Right ventricle myocardium inferior (tissue), 1 donor: ENCODE data around the gene PRSS50. TPM values are rescaled to one million over a fixed set of nuclear protein-coding genes. Genes with fewer than 3 reads are reported as not detected.
A peak's percentile ranks its signal among the peaks of the same experiment; 100 is the strongest.
"Not testable (repeated sequence)": the region's sequence is repeated elsewhere in the genome, so short reads cannot be mapped to it uniquely, and the experiment has no call there.

Experiments
- ATAC-seq: fragments of 200-7000 bp; cut with Tn5 transposase; one replicate; pipeline ENCODE4 v1.9.1; 2020; ENCODE audit warnings: mild to moderate bottlenecking, moderate library complexity
- DNase-seq: peaks from one replicate; pipeline ENCODE4 v3.0.0; 2021; ENCODE audit errors: missing footprints
- intact Hi-C: fragments of 100-400 bp; cut with DNase I; formaldehyde crosslinking; loops from one replicate; pipeline ENCODE4 v1.11.0; 2022
- long read RNA-seq: library from polyadenylated mRNA; unstranded; transcript quantifications from one replicate; pipeline ENCODE4 v2.0.0, GENCODE V29; 2021
- total RNA-seq: library from RNA; stranded (reverse); fragmentation: NEBNext Ultra II Directional; extraction: Animal tissue kit (Norgen Biotek cat#: 25700); gene quantifications from one replicate; pipeline ENCODE4 v1.2.1, GENCODE V29; 2021
- donor health status: DM: no; HTN: yes; CAD: no; lungs with severe emphysema.

PRSS50 gene
- total RNA-seq = 0.11 TPM
- long read RNA-seq = 0 reads

GRCh38 chr3:46717447-46718231, at the start of gene PRSS50:
Gene PRSS50, minus strand, starts transcription at chr3:46717869. Its CDS starts 45 bp downstream, at chr3:46717824.
- intact Hi-C loops = no loop called here
- ATAC-seq (no peak), DNase-seq (no peak)

- ATAC-seq (no peak), DNase-seq (no peak)
- intact Hi-C loops = no loop called here
These were observed 46.5 kb upstream of the PRSS50 start for GRCh38 chr3:46764206-46764605.

DNA sequence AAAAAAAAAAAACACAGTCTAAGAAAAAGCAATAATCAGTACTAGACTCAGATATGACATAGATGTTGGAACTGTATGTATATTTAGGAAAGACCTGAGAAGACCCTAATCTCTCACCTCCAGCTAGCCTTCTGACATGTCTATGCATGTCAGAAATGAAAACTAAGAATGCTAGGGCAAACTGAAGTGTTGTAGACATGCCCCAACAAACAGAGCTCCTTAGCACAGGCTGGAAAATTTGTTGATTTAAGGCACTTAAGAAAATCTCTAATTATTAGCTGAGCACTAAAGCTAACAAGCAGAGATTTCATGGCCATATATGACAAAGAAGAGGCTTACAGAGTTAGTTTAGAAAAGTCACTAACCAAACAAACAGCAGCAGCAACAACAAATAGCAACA, 45.5 kb upstream of the PRSS50 start:
- intact Hi-C loops = no loop called here
- ATAC-seq = no peak

GRCh38 chr3:46759239-46760167, 41.8 kb upstream of the PRSS50 start:
- intact Hi-C loops = no loop called here
- ATAC-seq (no peak), DNase-seq (no peak)

More for the DNA sequence above, 45.5 kb upstream of the PRSS50 start:
- DNase-seq = no peak

- no peak for DNase-seq
- intact Hi-C loops = no loop called here
- no peak for ATAC-seq
These were observed 39.0 kb upstream of the PRSS50 start for GRCh38 chr3:46756642-46757041.

- intact Hi-C loops = no loop called here
- DNase-seq = no peak
- ATAC-seq = no peak
These were observed 38.0 kb upstream of the PRSS50 start for GRCh38 chr3:46755646-46756045.

DNA sequence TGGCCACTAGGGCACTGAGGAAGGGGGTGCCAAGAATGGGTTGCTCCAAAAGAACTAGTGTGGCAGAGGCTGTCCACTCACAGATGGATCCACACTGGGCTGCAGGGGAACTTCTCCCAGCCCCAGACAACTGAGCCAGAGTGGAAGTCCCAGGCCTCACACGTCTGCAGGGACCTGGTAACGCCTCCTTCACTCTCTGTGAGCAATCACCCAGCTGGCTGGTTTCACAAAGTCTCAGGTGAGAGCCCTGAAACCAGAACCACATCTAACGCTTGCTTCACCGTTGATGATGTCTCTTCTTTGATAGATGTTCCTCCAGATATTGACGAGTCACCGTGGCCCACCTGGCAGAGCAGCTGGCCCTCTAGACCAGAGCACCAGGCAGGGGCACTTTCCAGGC, 35.5 kb upstream of the PRSS50 start:
- ATAC-seq, intact Hi-C loops: not testable (repeated sequence)

DNA sequence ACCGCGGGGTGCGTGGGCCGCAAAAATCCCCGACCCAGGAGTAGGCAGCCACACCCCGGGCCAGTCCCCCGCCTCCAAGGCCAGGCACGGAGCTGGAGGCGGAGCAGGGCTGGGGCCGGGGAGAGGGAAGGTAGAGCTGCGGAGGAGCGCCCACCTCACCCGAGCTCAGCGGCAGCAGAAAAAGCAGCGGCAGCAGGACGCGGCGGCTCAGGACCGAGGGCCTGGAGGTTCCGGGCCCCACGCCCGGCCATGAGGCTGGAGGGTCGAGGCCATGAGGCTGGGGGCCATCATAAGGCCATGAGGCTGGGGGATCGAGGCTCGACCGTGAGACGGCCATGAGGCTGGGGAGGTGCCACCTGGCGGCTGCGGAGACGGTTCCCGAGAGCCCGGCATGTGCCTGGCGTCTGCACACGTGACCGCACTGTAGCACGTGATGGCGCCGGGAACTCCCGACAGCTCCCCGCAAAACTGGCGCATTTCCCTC, 32.9 kb upstream of the PRSS50 start:
- ATAC-seq = no peak
- DNase-seq = no peak
- intact Hi-C loops = no loop called here

More for the DNA sequence above, 35.5 kb upstream of the PRSS50 start:
- DNase-seq = not testable (repeated sequence)

DNA sequence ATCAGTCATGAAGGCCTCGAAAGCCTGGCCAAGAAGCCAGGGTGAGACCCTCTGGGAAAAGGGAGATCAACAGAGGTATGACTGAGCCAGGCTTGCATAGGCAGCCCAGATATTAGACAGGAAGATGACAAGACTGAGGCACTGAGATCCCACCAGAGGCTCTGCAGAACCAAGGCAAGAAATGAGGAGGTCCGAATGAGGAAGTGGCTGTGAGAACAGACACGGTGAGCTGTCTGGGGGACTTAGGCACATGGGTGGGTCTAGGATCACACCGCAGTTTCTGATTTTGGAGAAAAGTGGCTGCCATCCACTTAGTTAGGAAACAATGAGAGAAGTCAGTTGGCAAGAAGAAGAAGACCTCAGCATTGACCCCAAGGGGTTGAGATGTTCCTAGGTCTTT, 31.5 kb upstream of the PRSS50 start:
- intact Hi-C loops = no loop called here
- ATAC-seq (no peak), DNase-seq (no peak)

DNA sequence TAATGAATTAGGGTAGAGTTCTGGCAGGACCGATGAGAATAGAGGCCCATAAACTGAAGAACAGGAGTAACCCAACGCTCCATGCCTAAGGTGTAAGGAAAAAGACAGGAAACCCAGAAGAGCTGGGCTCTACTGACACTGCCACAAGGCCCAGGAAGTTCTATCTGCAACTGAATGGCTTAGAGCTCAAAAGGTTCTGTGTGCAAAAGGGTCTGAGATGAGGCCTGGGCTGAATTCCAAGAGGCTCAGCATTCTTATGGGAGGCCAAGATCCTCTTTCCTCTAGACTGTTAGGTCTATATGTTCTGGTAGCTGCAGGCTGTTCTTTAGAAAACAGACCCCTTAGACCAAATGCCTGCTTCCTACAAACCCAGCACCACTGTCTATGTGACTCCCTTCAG, 30.5 kb upstream of the PRSS50 start:
- intact Hi-C loops = no loop called here
- no peak for ATAC-seq

GRCh38 chr3:46746711-46747110, 29.0 kb upstream of the PRSS50 start:
- no peak for DNase-seq
- intact Hi-C loops = no loop called here
- no peak for ATAC-seq

More for the DNA sequence above, 30.5 kb upstream of the PRSS50 start:
- no peak for DNase-seq

GRCh38 chr3:46742992-46743585, 25.4 kb upstream of the PRSS50 start:
- intact Hi-C loops = no loop called here
- DNase-seq = no peak
- ATAC-seq = no peak

- intact Hi-C loops, DNase-seq, ATAC-seq: not testable (repeated sequence)
These were observed 21.9 kb upstream of the PRSS50 start for GRCh38 chr3:46739565-46739964.

- peak; percentile 54 for ATAC-seq
- no peak for DNase-seq
- intact Hi-C loops = no loop called here
These were observed 19.7 kb upstream of the PRSS50 start for GRCh38 chr3:46737329-46737731.

- DNase-seq = no peak
- no peak for ATAC-seq
- intact Hi-C loops = no loop called here
These were observed 18.6 kb upstream of the PRSS50 start for GRCh38 chr3:46736006-46736872.

DNA sequence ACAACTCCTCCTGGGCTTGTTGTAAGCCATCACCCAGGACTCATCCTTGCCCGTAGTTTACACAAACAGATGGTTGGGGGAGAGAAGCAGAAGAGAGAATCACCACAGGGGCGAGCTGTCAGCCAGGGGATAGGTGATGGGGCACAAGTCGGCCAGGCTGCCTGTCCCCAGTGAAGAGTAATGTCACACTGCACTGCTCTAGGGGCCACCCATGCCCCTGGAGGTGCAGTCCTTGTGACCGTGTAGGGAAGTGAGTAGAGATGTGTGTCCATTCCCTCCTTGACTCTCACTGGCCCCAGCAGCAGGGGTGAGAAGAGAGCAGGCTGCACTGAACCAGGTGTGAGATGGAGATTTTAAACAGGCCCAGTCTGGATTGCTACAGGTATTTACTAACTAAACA, 17.1 kb upstream of the PRSS50 start:
- ATAC-seq (no peak), DNase-seq (no peak)
- intact Hi-C loops = no loop called here

- intact Hi-C loops = no loop called here
- no peak for DNase-seq
- ATAC-seq = no peak
These were observed 15.5 kb upstream of the PRSS50 start for GRCh38 chr3:46733026-46733800.

- ATAC-seq (no peak), DNase-seq (no peak)
- intact Hi-C loops = no loop called here
These were observed 14.1 kb upstream of the PRSS50 start for GRCh38 chr3:46731795-46732194.
